HG02884 (cell line): Measurements from ENCODE around the gene GPR35.

Experiments
- ATAC-seq: cut with Tn5 transposase; IDR thresholded peaks from one replicate; pipeline ENCODE4 v1.9.1; 2021; ENCODE audit warnings: mild to moderate bottlenecking, moderate library complexity; ENCODE audit not compliant: unreplicated experiment

Gene GPR35

DNA sequence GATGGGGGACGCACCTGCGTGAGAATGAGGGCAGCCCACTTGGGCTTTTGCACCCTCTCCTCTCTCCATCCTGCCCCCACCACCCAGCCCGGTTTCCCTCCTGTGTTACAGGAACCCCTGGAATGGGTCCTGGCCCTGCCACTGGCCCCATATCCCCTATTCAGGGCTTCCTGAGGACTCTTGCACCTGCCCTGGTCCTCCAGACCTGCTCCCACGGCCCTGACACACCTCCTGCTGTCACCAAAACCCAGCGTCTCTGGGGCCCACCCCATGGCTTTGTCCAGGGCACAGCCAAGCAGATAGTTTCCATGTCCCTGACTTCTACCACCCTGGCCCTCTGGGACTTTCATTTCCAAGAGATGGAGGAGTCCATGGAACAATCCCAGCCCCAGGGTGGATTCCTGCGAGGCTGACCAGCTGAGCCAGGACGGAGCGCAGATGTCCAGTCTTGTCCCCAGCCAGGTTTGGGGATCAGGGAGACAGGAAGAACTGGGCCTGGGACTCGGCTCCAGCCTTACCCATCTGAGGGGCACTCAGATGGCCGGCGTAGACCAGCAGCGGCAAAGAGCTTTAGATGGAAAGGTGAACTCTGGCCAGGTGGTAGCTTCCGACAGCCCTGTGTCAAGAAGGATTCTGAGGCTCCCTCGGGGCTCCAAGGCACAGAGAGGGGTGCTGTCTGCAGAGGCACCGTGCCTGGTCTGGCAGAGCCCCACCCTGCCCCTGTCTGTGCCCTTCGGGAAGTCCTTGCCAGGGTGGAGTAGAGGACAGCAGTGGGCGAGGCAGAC, 12.0 kb downstream of the GPR35 start:
- ATAC-seq, result no peak

GRCh38 chr2:240637901-240638345, 12.6 kb downstream of the GPR35 start:
- no peak for ATAC-seq

GRCh38 chr2:240638512-240639160, 13.4 kb downstream of the GPR35 start:
- no peak for ATAC-seq

- no peak for ATAC-seq
Measured at GRCh38 chr2:240639566-240639965, 14.3 kb downstream of the GPR35 start.

DNA sequence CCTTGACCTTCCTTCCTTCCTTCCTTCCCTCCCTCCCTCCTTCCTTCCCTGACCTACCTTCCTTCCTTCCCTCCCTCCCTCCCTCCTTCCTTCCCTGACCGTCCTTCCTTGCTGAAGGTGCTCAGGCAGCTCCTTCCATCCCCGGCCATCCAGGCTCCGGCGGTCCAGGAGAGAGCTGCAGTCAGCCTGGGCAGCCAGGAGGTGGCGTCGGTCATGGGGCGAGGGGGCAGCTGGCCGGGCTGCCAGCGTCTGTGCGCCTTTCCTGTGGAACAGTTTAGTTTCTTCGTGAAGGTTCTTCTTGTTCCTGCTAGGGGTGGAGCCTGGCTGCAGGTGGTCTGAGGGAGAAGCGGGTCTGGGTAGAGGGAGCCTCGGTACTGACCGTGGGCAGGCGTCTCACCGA, 15.7 kb downstream of the GPR35 start:
- no peak for ATAC-seq

DNA sequence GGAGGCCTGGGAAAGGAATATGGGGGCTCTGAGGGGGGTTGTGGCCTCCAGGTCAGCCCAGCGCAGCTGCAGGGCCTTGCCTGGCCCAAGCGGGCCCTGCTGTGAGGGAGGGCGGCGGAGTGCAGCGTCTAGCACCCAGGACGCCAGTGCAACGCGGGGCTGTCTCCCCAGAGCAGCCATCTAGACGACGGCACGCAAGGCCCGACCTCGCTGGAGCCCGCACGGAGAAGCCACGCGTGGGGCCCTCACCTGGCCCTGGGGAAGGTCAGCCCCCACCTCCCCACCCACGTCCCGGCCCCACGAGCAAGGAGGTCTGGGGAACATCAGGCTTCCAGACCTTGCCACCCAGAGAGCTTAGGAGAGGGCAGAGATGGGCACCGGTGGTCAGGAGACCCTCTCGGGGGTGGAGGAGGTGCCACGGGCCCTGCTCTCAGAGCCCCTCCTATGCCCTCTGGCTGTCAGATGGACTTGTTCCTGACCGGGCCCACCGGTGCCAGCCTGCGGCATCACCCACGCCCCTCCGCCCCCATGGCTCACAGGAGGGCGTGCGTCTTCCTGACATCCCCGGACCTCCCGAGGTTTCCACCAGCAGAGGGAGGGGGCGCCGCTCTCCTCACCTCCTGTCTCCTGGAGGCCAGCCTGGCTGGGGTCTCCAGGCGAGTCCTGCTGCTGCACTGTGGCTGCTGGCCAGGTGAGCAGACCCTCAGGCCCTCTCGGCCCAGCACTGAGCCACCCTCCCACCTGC, 17.0 kb downstream of the GPR35 start:
- ATAC-seq, result no peak

- ATAC-seq, result no peak
Measured at GRCh38 chr2:240642806-240643092, 17.5 kb downstream of the GPR35 start.

DNA sequence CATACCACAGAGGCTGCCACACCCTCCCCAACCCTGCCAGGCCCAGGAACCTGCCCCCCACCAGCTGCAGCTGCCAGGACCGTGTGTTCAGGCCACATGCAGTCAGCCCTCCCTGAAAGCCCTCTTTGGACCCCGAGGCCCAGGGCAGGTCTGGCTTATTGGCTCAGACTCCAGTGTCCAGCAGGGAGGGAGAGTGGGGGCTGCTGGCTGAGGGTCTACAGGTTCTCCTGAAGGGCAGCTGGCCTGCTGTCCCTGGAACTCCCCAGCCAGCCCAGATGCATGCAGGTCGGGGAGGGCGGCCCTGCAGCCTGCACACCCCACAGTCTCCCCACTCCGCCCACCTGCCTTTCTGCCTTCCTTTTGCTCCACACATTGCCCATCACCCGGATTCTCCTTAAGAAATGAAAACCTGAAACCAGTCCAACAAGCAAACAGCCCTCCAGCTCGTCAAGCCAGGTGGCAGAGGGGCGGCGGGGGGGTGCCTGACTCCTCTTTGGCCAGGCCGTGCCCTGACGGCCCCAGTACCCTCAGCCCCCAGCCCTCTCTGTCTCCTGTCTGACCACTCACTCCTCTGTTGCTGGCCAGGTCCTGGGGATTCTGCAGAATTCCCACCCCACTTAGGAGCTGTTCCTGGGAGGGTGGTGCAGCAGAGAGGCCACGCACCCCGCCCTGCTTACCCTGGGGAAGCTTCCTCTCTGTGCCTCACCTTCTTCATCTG, 18.0 kb downstream of the GPR35 start:
- ATAC-seq, result no peak

DNA sequence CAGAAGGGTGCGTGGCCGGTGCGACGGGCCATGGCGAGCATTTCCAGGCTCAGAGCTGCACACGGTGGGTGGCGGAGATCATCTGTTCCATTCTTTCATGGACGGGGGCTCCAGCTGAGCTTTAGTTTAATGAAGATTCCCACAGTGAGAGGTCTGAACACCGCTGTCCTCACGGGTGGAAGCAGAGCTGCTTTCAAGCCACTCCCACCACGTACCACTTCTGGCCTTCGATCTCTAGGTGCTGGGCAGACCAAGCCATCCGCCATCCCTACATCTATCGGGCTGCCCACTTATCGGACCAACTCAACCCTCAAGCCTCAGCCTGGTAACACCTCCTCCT, 18.5 kb downstream of the GPR35 start:
- ATAC-seq, result no peak

GRCh38 chr2:240644171-240644651, 18.9 kb downstream of the GPR35 start:
- ATAC-seq, result no peak

GRCh38 chr2:240644859-240645301, 19.6 kb downstream of the GPR35 start:
- ATAC-seq, result no peak

DNA sequence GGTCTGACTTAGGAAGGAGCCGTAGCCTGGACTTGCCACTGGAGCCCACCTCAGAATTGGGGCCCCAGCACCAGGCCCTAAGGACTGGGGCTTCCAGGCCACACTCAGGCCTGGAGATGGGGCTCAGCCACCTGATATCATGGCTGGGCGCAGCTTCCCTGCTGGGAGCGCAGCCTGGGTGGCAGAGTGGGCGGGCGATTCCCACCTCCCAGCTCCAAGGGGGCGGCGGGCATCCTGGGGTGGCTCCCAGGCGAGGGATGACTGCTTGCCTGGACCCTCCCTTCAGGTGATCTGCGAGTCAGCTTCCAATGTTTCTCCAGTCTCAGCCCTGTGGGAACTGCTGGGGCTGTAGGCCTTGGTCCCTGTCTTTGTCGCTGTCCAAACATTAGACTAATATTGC, 20.1 kb downstream of the GPR35 start:
- no peak for ATAC-seq

- no peak for ATAC-seq
Measured at GRCh38 chr2:240645801-240646175, 20.5 kb downstream of the GPR35 start.

GRCh38 chr2:240646176-240646899, 21.1 kb downstream of the GPR35 start:
- ATAC-seq, result no peak

DNA sequence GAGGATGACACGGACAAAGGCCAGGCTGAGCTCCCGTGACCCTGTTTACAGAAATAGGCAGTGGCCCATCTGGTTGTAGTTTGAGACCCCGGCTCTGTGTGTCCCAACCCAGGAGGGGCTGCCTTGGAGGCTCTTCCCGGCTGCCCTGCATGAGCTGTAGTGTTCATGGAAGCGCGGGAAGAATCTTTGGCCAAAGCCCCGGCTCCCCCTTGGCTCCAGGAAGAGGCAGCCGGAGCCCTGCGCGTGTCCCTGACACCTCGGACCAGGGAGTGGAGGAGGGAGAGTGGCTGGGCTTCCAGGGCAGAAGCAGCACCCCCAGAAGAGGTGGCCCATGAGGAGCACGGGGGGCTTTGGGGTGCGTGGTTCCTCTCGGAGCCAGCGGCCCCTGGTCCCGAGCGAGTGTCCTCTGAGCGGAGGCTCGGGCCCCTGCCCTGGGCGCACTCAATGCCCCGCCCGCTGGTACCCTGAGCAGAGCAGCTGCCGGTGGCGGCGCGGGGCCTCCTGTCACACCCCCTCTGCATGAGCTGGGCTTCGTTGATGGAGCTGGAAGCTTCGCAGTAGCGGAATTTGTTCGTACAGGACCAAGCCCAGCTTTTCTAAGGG, 21.7 kb downstream of the GPR35 start:
- no peak for ATAC-seq

- ATAC-seq, result no peak
Measured at GRCh38 chr2:240647503-240648154, 22.3 kb downstream of the GPR35 start.

- no peak for ATAC-seq
Measured at GRCh38 chr2:240648155-240648649, 22.9 kb downstream of the GPR35 start.

GRCh38 chr2:240648650-240649275, 23.5 kb downstream of the GPR35 start:
- ATAC-seq, result no peak

- ATAC-seq, result no peak
Measured at GRCh38 chr2:240649331-240649730, 24.1 kb downstream of the GPR35 start.
